ENCODE measurements around the gene HECTD4. TPM values are rescaled to one million over a fixed set of nuclear protein-coding genes. Genes with fewer than 3 reads are reported as not detected.
"Not testable (repeated sequence)": the region's sequence is repeated elsewhere in the genome, so short reads cannot be mapped to it uniquely, and the experiment has no call there.

Gene HECTD4
- total RNA-seq, 2 experiments from 2014 or later = 37.5 to 39.4 TPM

DNA sequence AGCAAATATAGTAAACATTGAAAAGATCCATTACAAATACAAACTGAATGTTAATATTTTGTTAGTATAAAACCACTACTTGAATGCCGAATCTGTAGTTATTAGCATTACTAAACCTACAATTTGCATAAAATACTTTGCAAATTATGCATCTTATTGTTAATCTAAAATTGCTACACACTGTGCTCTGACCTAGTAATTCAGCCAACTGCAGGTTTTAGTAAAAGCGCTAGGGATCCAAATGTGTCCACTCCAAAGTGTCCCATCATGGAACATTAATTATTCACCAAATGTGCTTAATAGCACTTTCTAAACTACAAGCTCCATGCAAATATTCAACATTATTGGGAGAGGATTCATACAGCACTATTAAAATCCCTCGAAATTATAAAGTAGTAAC is 14.3 kb downstream of the HECTD4 start:
- no peak overlapping the region for H3K27ac Mint-ChIP-seq
- H3K9me3 Mint-ChIP-seq = no peaks in the 10 kb centered on the region
- POLR2A ChIA-PET = no interaction called here
- H3K4me3 Mint-ChIP-seq = no peak overlapping the region
- H3K27me3 Mint-ChIP-seq = no peaks in the 10 kb centered on the region
- H3K36me3 Mint-ChIP-seq (ENCODE audit: low read depth) = peaks cover 3% of the 10 kb centered on the region
- DNase-seq = no peak
- peaks cover 5% of the 10 kb centered on the region for H3K4me1 Mint-ChIP-seq
- CTCF ChIA-PET = no interaction called here

GRCh38 chr12:112362310-112362709 is 19.9 kb downstream of the HECTD4 start:
- H3K27ac Mint-ChIP-seq = no peak overlapping the region
- POLR2A ChIA-PET = no interaction called here
- no peaks in the 10 kb centered on the region for H3K9me3 Mint-ChIP-seq
- no peak for DNase-seq
- H3K36me3 Mint-ChIP-seq (ENCODE audit: low read depth) = no peaks in the 10 kb centered on the region
- no peak overlapping the region for H3K4me3 Mint-ChIP-seq
- no peaks in the 10 kb centered on the region for H3K27me3 Mint-ChIP-seq
- CTCF ChIA-PET = no interaction called here
- no peaks in the 10 kb centered on the region for H3K4me1 Mint-ChIP-seq

GRCh38 chr12:112361271-112361670 is 21.0 kb downstream of the HECTD4 start:
- ChIA-PET CTCF (no interaction called here), POLR2A (no interaction called here)
- Mint-ChIP-seq H3K27me3 (no peaks in the 10 kb centered on the region), H3K4me3 (no peak overlapping the region), H3K27ac (no peak overlapping the region), H3K9me3 (no peaks in the 10 kb centered on the region), H3K36me3 (ENCODE audit: low read depth) (no peaks in the 10 kb centered on the region), H3K4me1 (no peaks in the 10 kb centered on the region)
- no peak for DNase-seq

DNA sequence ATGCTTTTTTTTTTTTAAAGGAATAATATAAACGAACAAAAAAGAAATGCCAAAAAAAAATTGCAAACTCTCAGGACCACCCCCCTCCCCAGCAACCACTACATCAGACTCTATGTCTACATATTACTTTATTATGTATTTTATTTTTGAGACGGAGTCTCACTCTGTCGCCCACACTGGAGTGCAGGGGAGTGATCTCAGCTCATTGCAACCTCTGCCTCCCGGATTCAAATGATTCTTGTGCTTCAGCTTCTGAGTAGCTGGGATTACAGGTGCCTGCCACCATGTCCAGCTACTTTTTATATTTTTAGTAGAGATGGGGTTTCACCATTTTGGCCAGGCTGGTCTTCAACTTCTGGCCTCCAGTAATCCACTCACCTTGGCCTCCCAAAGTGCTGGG is 22.9 kb downstream of the HECTD4 start:
- H3K9me3 Mint-ChIP-seq = no peaks in the 10 kb centered on the region
- H3K27ac Mint-ChIP-seq = no peak overlapping the region
- ChIA-PET CTCF (no interaction called here), POLR2A (no interaction called here)
- H3K36me3 Mint-ChIP-seq (ENCODE audit: low read depth) = no peaks in the 10 kb centered on the region
- no peaks in the 10 kb centered on the region for H3K4me1 Mint-ChIP-seq
- H3K27me3 Mint-ChIP-seq = no peaks in the 10 kb centered on the region
- DNase-seq = no peak
- H3K4me3 Mint-ChIP-seq = no peak overlapping the region

DNA sequence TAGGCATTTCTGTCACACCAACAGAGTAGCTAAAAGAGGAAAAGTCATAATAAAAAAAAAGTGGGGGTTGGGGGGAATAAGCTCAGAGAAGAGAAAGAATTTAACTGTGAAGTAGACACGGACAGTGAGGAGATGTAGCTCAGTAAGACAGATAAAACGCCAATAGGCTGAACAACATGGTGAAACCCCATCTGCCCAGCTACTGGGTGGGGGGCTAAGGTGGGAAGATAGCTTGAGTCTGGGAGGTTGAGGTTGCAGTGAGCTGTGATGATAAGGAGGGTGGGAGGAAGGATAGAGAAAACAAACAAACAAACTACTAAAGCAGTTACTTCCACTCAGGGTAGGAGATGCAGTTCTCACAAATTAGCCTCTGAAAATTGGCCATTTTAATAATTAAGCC is 25.0 kb downstream of the HECTD4 start:
- CTCF ChIA-PET = interaction anchor here (1.5 to 2.7 kb wide), 2 partner anchors 9 to 159 kb away, joined by 5 to 8 read pairs; no protein-coding TSS in a partner anchor
- Mint-ChIP-seq H3K36me3 (ENCODE audit: low read depth) (peaks cover 2% of the 10 kb centered on the region), H3K27ac (no peak overlapping the region), H3K4me1 (peaks cover 10% of the 10 kb centered on the region), H3K4me3 (no peak overlapping the region), H3K9me3 (no peaks in the 10 kb centered on the region), H3K27me3 (no peaks in the 10 kb centered on the region)
- POLR2A ChIA-PET = interaction anchor here (0.9 kb wide), 1 partner anchor 61 kb away, joined by 3 read pairs; the partner anchor contains the start of gene PTPN11
- no peak for DNase-seq

- CTCF ChIA-PET = no interaction called here
- no peaks in the 10 kb centered on the region for H3K27me3 Mint-ChIP-seq
- H3K4me3 Mint-ChIP-seq = no peak overlapping the region
- DNase-seq = no peak
- POLR2A ChIA-PET = no interaction called here
- H3K9me3 Mint-ChIP-seq = no peaks in the 10 kb centered on the region
- peaks cover 2% of the 10 kb centered on the region for H3K36me3 Mint-ChIP-seq (ENCODE audit: low read depth)
- no peak overlapping the region for H3K27ac Mint-ChIP-seq
- peaks cover 10% of the 10 kb centered on the region for H3K4me1 Mint-ChIP-seq
Observed at GRCh38 chr12:112354399-112354798, 27.8 kb downstream of the HECTD4 start.

DNA sequence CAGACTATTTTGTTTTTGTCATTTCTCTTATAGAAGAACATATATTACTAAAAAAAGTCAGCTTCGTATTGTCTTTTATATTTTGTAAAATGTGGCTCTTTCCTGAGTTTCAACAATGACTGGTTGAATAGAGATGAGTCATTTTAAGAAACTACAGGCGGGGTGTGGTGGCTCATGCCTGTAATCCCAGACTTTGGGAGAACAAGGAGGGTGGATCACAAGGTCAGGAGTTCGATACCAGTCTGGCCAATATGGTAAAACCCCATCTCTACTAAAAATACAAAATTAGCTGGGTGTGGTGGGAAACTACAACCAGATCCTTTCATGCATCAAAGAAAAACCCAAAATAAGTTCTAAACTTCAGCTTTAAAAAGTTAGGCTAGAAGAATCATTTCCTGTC is 28.8 kb downstream of the HECTD4 start:
- CTCF ChIA-PET = no interaction called here
- Mint-ChIP-seq H3K27ac (no peak overlapping the region), H3K9me3 (no peaks in the 10 kb centered on the region), H3K27me3 (no peaks in the 10 kb centered on the region), H3K36me3 (ENCODE audit: low read depth) (peaks cover 2% of the 10 kb centered on the region), H3K4me3 (no peak overlapping the region), H3K4me1 (peaks cover 10% of the 10 kb centered on the region)
- DNase-seq = no peak
- POLR2A ChIA-PET = no interaction called here

- CTCF ChIA-PET = no interaction called here
- Mint-ChIP-seq H3K4me1 (peaks cover 10% of the 10 kb centered on the region), H3K9me3 (no peaks in the 10 kb centered on the region), H3K4me3 (no peak overlapping the region), H3K36me3 (ENCODE audit: low read depth) (peaks cover 2% of the 10 kb centered on the region), H3K27ac (no peak overlapping the region), H3K27me3 (no peaks in the 10 kb centered on the region)
- no peak for DNase-seq
- POLR2A ChIA-PET = no interaction called here
Observed at GRCh38 chr12:112352921-112353320, 29.3 kb downstream of the HECTD4 start.

GRCh38 chr12:112350593-112351592 is 31.3 kb downstream of the HECTD4 start:
- ChIA-PET CTCF (no interaction called here), POLR2A (no interaction called here)

DNA sequence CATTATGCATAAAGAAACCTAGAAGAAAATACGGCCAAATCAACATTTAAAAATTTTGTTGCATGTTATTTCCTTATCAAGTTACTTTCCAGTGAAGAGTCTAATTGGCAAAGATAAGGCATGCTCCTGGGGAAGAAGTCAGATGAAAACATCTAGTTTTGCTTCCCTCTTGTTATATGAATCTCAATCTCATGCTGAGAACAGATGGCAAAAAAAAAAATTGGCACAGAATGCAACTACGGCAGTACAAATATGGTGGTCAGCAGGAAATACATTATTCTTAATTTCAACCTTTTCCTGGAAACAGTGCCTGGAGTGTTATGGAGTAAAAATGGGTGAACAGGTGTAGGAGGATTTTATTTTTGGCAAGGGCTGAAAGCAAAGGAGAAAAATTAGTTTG is 32.8 kb downstream of the HECTD4 start:
- POLR2A ChIA-PET = no interaction called here
- DNase-seq = no peak
- H3K9me3 Mint-ChIP-seq = no peaks in the 10 kb centered on the region
- H3K36me3 Mint-ChIP-seq (ENCODE audit: low read depth) = peaks cover 2% of the 10 kb centered on the region
- H3K27ac Mint-ChIP-seq = no peak overlapping the region
- no peaks in the 10 kb centered on the region for H3K27me3 Mint-ChIP-seq
- H3K4me1 Mint-ChIP-seq = peaks cover 14% of the 10 kb centered on the region
- CTCF ChIA-PET = no interaction called here
- no peak overlapping the region for H3K4me3 Mint-ChIP-seq

More at GRCh38 chr12:112350593-112351592, 31.3 kb downstream of the HECTD4 start:
- H3K4me1 Mint-ChIP-seq = peaks cover 14% of the 10 kb centered on the region
- no peak overlapping the region for H3K4me3 Mint-ChIP-seq
- no peaks in the 10 kb centered on the region for H3K9me3 Mint-ChIP-seq
- no peaks in the 10 kb centered on the region for H3K27me3 Mint-ChIP-seq
- no peak for DNase-seq
- H3K36me3 Mint-ChIP-seq (ENCODE audit: low read depth) = peaks cover 2% of the 10 kb centered on the region
- H3K27ac Mint-ChIP-seq = no peak overlapping the region

GRCh38 chr12:112348926-112349325 is 33.3 kb downstream of the HECTD4 start:
- H3K27ac Mint-ChIP-seq; POLR2A ChIA-PET; CTCF ChIA-PET; H3K9me3 Mint-ChIP-seq; DNase-seq; H3K27me3 Mint-ChIP-seq; H3K4me3 Mint-ChIP-seq; H3K36me3 Mint-ChIP-seq (ENCODE audit: low read depth): not testable (repeated sequence)
- H3K4me1 Mint-ChIP-seq = peaks cover 16% of the 10 kb centered on the region

GRCh38 chr12:112347581-112347982 is 34.6 kb downstream of the HECTD4 start:
- CTCF ChIA-PET = interaction anchor here (1.7 kb wide), 1 partner anchor 9 kb away, joined by 5 read pairs; no protein-coding TSS in a partner anchor
- H3K4me1 Mint-ChIP-seq = peaks cover 8% of the 10 kb centered on the region
- POLR2A ChIA-PET = no interaction called here

GRCh38 chr12:112346194-112346593 is 36.0 kb downstream of the HECTD4 start:
- peaks cover 9% of the 10 kb centered on the region for H3K4me1 Mint-ChIP-seq
- POLR2A ChIA-PET = interaction anchor here (0.9 kb wide), 1 partner anchor 14 kb away, joined by 3 read pairs; no protein-coding TSS in a partner anchor
- H3K27me3 Mint-ChIP-seq = no peaks in the 10 kb centered on the region

More at GRCh38 chr12:112347581-112347982, 34.6 kb downstream of the HECTD4 start:
- Mint-ChIP-seq H3K36me3 (ENCODE audit: low read depth) (no peaks in the 10 kb centered on the region), H3K9me3 (no peaks in the 10 kb centered on the region), H3K4me3 (no peak overlapping the region), H3K27ac (no peak overlapping the region), H3K27me3 (no peaks in the 10 kb centered on the region)
- no peak for DNase-seq

GRCh38 chr12:112344220-112344619 is 38.0 kb downstream of the HECTD4 start:
- POLR2A ChIA-PET = interaction anchor here (0.7 kb wide), 1 partner anchor 219 kb away, joined by 5 read pairs; the partner anchor contains the start of gene TRAFD1
- CTCF ChIA-PET = no interaction called here
- peaks cover 9% of the 10 kb centered on the region for H3K4me1 Mint-ChIP-seq

More at GRCh38 chr12:112346194-112346593, 36.0 kb downstream of the HECTD4 start:
- H3K27ac Mint-ChIP-seq = no peak overlapping the region
- CTCF ChIA-PET = no interaction called here
- no peak overlapping the region for H3K4me3 Mint-ChIP-seq
- H3K36me3 Mint-ChIP-seq (ENCODE audit: low read depth) = no peaks in the 10 kb centered on the region
- no peaks in the 10 kb centered on the region for H3K9me3 Mint-ChIP-seq
- DNase-seq = no peak

More at GRCh38 chr12:112344220-112344619, 38.0 kb downstream of the HECTD4 start:
- no peak overlapping the region for H3K4me3 Mint-ChIP-seq
- H3K36me3 Mint-ChIP-seq (ENCODE audit: low read depth) = no peaks in the 10 kb centered on the region
- DNase-seq = no peak
- H3K9me3 Mint-ChIP-seq = no peaks in the 10 kb centered on the region
- no peak overlapping the region for H3K27ac Mint-ChIP-seq
- H3K27me3 Mint-ChIP-seq = no peaks in the 10 kb centered on the region
